ENCODE results near the gene ATP6V1G2.

GRCh38 chr6:31525932-31526591 lies 20.3 kb downstream of the ATP6V1G2 start:
- TF ChIP-seq CTCF (IDR thresholded peaks at IDR 0.05) (no peak), EZH2phosphoT487 (IDR thresholded peaks at IDR 0.05) (no peak)

Data from neural progenitor cell (in vitro differentiated cells).